Endothelial cell (in vitro differentiated cells): ENCODE data around the gene BEND5. TPM values are rescaled to one million over a fixed set of nuclear protein-coding genes. Genes with fewer than 3 reads are reported as not detected.

ENCODE experiments used
- DNase-seq: peaks from one replicate; pipeline ENCODE4 v3.0.0; 2021; ENCODE audit warnings: low spot score
- H3K27ac Mint-ChIP-seq: one replicate; pipeline ENCODE4 v1.8.0; 2021; ENCODE audit warnings: mixed read lengths, inconsistent platforms; ENCODE audit not compliant: unreplicated experiment
- H3K27me3 Mint-ChIP-seq: one replicate; pipeline ENCODE4 v1.8.0; 2021; ENCODE audit warnings: mild to moderate bottlenecking, moderate library complexity, mixed read lengths, inconsistent platforms; ENCODE audit not compliant: unreplicated experiment
- H3K36me3 Mint-ChIP-seq: one replicate; pipeline ENCODE4 v1.8.0; 2021; ENCODE audit warnings: mild to moderate bottlenecking, low read depth, mixed read lengths, inconsistent platforms; ENCODE audit not compliant: unreplicated experiment
- H3K4me1 Mint-ChIP-seq: one replicate; pipeline ENCODE4 v1.8.0; 2021; ENCODE audit warnings: mild to moderate bottlenecking, mixed read lengths, inconsistent platforms; ENCODE audit not compliant: unreplicated experiment
- H3K4me3 Mint-ChIP-seq: one replicate; pipeline ENCODE4 v1.8.0; 2021; ENCODE audit warnings: mild to moderate bottlenecking, mixed read lengths, inconsistent platforms; ENCODE audit not compliant: unreplicated experiment
- H3K9me3 Mint-ChIP-seq: one replicate; pipeline ENCODE4 v1.8.0; 2021; ENCODE audit warnings: mixed read lengths, inconsistent platforms; ENCODE audit not compliant: unreplicated experiment
- CTCF ChIP-seq: fragments of 200-600 bp; sonication (generic); IDR thresholded peaks from one replicate; pipeline ENCODE4 v1.5.0; 2021; ENCODE audit warnings: antibody characterized with exemption; ENCODE audit not compliant: unreplicated experiment
- total RNA-seq: library from RNA; stranded (reverse); fragmentation: NEBNext Ultra II Directional; extraction: Animal tissue kit (Norgen Biotek cat#: 25700); gene quantifications from one replicate; pipeline ENCODE4 v1.2.1, GENCODE V29; 2021; ENCODE audit not compliant: unreplicated experiment

BEND5 gene
- total RNA-seq, 1 donor from 2014 or later: 9.1 TPM

GRCh38 chr1:48767975-48768510 lies 8.6 kb downstream of the BEND5 start:
- no peak overlapping the region for H3K4me3 Mint-ChIP-seq
- H3K27me3 Mint-ChIP-seq: peaks cover 2% of the 10 kb centered on the region
- H3K27ac Mint-ChIP-seq: no peak overlapping the region
- H3K4me1 Mint-ChIP-seq: peaks cover 6% of the 10 kb centered on the region
- no peak for DNase-seq
- no peak for TF ChIP-seq CTCF
- peaks cover 16% of the 10 kb centered on the region for H3K36me3 Mint-ChIP-seq
- H3K9me3 Mint-ChIP-seq: no peaks in the 10 kb centered on the region

- Mint-ChIP-seq H3K27ac (no peak overlapping the region), H3K4me1 (peaks cover 6% of the 10 kb centered on the region), H3K4me3 (no peak overlapping the region), H3K9me3 (no peaks in the 10 kb centered on the region), H3K27me3 (peaks cover 3% of the 10 kb centered on the region), H3K36me3 (peaks cover 10% of the 10 kb centered on the region)
- TF ChIP-seq CTCF: no peak
- DNase-seq: no peak
Measured at GRCh38 chr1:48765335-48765734, 11.4 kb downstream of the BEND5 start.

- no peak for DNase-seq
- Mint-ChIP-seq H3K27ac (no peak overlapping the region), H3K4me1 (no peaks in the 10 kb centered on the region), H3K9me3 (no peaks in the 10 kb centered on the region), H3K4me3 (no peak overlapping the region), H3K36me3 (peaks cover 18% of the 10 kb centered on the region), H3K27me3 (peaks cover 4% of the 10 kb centered on the region)
- TF ChIP-seq CTCF: no peak
Measured at GRCh38 chr1:48761986-48762385, 14.7 kb downstream of the BEND5 start.

GRCh38 chr1:48761411-48761810 lies 15.3 kb downstream of the BEND5 start:
- H3K9me3 Mint-ChIP-seq: no peaks in the 10 kb centered on the region
- no peak for DNase-seq
- H3K36me3 Mint-ChIP-seq: peaks cover 18% of the 10 kb centered on the region
- H3K4me3 Mint-ChIP-seq: no peak overlapping the region
- no peak overlapping the region for H3K27ac Mint-ChIP-seq
- H3K27me3 Mint-ChIP-seq: peaks cover 4% of the 10 kb centered on the region
- TF ChIP-seq CTCF: no peak
- no peaks in the 10 kb centered on the region for H3K4me1 Mint-ChIP-seq

- DNase-seq: no peak
- Mint-ChIP-seq H3K27ac (no peak overlapping the region), H3K27me3 (peaks cover 4% of the 10 kb centered on the region), H3K36me3 (peaks cover 18% of the 10 kb centered on the region), H3K4me1 (no peaks in the 10 kb centered on the region), H3K9me3 (no peaks in the 10 kb centered on the region), H3K4me3 (no peak overlapping the region)
- no peak for TF ChIP-seq CTCF
Measured at GRCh38 chr1:48760857-48761256, 15.8 kb downstream of the BEND5 start.
